Nephron (organoid): ENCODE measurements around the gene TAGLN2.
A peak's percentile ranks its signal among the peaks of the same experiment; 100 is the strongest.

Experiments used
- H3K27ac Mint-ChIP-seq, 3 experiments: 2 replicates each; pipeline ENCODE4 v1.8.0; 2020; ENCODE audit warnings: mixed read lengths in 3 of 3, mild to moderate bottlenecking in 2 of 3, moderate library complexity in 1 of 3
- H3K27me3 Mint-ChIP-seq: 2 replicates; pipeline ENCODE4 v1.8.0; 2021; ENCODE audit warnings: low read depth, mild to moderate bottlenecking, moderate library complexity, mixed read lengths
- H3K36me3 Mint-ChIP-seq: 2 replicates; pipeline ENCODE4 v1.8.0; 2020; ENCODE audit warnings: low read depth, mixed read lengths
- H3K4me1 Mint-ChIP-seq: 2 replicates; pipeline ENCODE4 v1.8.0; 2020; ENCODE audit warnings: mixed read lengths
- H3K4me3 Mint-ChIP-seq, 3 experiments: 2 replicates each; pipeline ENCODE4 v1.8.0; 2020; ENCODE audit warnings: mild to moderate bottlenecking in 3 of 3, mixed read lengths in 3 of 3, moderate library complexity in 2 of 3
- H3K9me3 Mint-ChIP-seq: 2 replicates; pipeline ENCODE4 v1.8.0; 2020; ENCODE audit warnings: mixed read lengths
- TF ChIP-seq, protein P1 (sequence below), 3 experiments: fragments of 200-600 bp; sonication (generic); IDR thresholded peaks; one replicate each; pipeline ENCODE4 v1.5.0; 2021; ENCODE audit warnings: antibody characterized with exemption in 3 of 3; ENCODE audit not compliant: unreplicated experiment in 3 of 3

TAGLN2 gene

DNA sequence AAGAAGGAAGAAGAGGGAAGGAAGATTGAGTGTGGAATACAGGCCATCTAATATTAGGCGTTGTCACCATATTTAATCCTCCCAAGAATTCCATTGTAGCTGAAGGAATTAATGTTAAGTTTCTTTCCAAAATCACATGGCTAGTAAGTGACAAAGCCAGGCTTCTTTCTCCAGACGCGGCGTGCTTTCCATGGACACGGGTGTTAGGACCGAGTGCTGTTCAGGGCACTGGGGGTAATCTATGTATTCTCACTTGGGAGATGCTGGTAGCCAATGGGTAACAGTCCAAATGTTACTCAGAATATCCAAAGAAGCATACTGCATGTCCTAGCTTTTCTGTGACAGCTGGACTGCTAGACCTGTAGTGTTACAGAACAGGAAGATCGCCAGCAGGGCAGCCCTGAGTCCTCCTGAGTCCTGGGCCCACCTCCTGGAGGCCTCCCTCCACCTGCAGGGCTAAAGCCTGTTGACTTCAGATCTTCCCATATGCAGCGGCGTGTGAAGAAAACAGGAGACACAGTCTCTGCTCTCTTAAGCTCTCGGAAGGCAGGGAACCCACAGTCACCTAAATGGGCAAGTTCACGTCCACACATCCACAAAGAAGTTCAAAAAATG, 14.8 kb upstream of the TAGLN2 start:
- Mint-ChIP-seq H3K27me3 (peaks cover 14% of the 10 kb centered on the region), H3K27ac (peak overlapping the region in 1 of 3 experiments; percentile 21), H3K4me1 (peaks cover 39% of the 10 kb centered on the region), H3K36me3 (peaks cover 16% of the 10 kb centered on the region), H3K4me3 (no peak overlapping the region), H3K9me3 (no peaks in the 10 kb centered on the region)
- TF ChIP-seq, protein P1, sequence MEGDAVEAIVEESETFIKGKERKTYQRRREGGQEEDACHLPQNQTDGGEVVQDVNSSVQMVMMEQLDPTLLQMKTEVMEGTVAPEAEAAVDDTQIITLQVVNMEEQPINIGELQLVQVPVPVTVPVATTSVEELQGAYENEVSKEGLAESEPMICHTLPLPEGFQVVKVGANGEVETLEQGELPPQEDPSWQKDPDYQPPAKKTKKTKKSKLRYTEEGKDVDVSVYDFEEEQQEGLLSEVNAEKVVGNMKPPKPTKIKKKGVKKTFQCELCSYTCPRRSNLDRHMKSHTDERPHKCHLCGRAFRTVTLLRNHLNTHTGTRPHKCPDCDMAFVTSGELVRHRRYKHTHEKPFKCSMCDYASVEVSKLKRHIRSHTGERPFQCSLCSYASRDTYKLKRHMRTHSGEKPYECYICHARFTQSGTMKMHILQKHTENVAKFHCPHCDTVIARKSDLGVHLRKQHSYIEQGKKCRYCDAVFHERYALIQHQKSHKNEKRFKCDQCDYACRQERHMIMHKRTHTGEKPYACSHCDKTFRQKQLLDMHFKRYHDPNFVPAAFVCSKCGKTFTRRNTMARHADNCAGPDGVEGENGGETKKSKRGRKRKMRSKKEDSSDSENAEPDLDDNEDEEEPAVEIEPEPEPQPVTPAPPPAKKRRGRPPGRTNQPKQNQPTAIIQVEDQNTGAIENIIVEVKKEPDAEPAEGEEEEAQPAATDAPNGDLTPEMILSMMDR (IDR thresholded peaks at IDR 0.05; ENCODE audit: unreplicated experiment in 3 of 3): no peak

DNA sequence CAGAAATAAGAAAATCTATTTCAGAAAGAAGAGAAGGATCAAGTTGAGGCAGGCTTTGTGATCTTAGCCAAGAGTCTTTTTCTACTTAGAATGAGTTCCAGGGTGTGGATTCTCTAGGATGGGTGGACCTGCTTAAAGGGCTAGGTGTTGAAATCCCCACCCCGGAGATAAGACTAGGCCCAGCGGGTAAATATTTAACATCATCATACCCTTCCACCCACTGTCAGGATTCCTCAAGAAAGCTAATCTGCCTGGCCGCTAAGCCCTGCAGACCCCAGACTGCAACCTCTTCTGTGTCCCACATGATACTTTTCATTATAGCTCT, 14.3 kb upstream of the TAGLN2 start:
- peaks cover 14% of the 10 kb centered on the region for H3K27me3 Mint-ChIP-seq
- peak overlapping the region in 1 of 3 experiments; percentile 21 for H3K27ac Mint-ChIP-seq
- TF ChIP-seq, protein P1 (IDR thresholded peaks at IDR 0.05; ENCODE audit: unreplicated experiment in 3 of 3): no peak

DNA sequence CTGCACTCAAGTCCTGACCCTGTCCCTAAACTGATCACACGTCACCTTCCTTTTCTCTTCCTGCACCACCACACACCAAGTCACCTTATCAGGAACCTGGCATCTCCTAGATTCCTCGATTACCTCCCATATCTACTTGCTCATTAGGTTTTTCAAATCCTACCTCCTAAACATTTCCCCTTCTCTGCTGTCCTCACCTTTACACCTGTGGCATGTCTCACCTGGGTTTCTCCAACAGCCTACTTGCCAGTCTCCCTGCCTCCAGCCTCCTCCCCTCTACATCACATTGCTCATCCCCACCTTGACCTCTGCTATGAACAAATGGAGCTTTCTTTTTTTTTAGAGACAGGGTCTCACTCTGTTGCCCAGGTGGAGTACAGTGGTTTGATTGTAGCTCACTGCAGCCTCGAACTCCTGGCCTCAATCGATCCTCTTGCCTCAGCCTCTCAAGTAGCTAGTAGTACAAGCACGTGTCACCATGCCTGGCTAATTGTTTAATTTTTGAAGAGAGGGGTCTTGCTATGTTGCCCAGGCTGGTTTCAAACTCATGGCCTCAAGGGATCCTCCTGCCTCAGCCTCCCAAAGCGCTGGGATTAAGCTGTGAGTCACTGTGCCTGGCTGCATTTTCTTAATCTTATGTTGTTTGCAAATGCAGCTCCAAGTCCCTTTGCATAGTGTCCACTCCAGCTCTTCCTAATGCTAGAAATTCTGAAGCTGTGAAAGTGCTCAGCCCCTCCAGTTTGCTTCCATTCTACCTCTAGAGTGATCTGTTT, 13.8 kb upstream of the TAGLN2 start:
- Mint-ChIP-seq H3K4me1 (peaks cover 32% of the 10 kb centered on the region), H3K27me3 (peaks cover 14% of the 10 kb centered on the region), H3K9me3 (no peaks in the 10 kb centered on the region), H3K4me3 (no peak overlapping the region), H3K27ac (peak overlapping the region in 2 of 3 experiments; percentile 20 to 21), H3K36me3 (peaks cover 20% of the 10 kb centered on the region)
- TF ChIP-seq, protein P1 (IDR thresholded peaks at IDR 0.05; ENCODE audit: unreplicated experiment in 3 of 3): no peak

More for the DNA sequence above, 14.3 kb upstream of the TAGLN2 start:
- no peak overlapping the region for H3K4me3 Mint-ChIP-seq
- no peaks in the 10 kb centered on the region for H3K9me3 Mint-ChIP-seq
- H3K4me1 Mint-ChIP-seq: peaks cover 34% of the 10 kb centered on the region
- H3K36me3 Mint-ChIP-seq: peaks cover 20% of the 10 kb centered on the region

DNA sequence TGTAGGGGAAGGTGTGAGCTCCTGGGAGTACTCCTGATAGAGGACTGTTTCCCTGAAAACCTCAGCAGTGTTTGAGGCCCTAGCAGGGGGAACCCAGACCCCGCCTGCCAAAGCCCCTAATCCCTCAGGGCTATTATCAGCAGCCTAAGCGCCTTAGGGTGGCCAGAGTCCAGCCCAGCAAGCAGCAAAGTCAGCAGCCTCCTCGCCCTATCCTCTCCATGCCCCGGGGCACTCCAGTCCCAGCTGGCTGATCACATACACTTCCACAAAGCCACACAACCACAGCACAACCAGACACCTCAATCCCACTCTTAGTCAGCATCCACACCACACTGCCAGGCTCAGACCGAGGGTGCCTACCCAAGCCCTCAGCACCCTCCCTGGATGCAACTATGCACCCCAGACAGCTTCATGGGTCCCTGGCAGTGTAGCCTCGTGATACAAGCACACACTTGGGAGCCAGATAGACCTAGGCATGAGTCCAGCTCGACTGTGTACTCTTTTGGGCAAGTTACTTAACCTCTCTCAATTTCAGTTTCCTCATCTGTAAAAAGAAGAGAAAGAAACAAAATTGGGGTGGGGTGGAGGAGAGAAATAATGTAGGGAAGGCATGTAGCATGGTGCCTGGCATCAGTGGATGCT, 13.0 kb upstream of the TAGLN2 start:
- Mint-ChIP-seq H3K4me1 (peaks cover 32% of the 10 kb centered on the region), H3K27ac (no peak overlapping the region), H3K9me3 (no peaks in the 10 kb centered on the region), H3K36me3 (peaks cover 25% of the 10 kb centered on the region), H3K4me3 (no peak overlapping the region), H3K27me3 (peaks cover 14% of the 10 kb centered on the region)
- TF ChIP-seq, protein P1 (IDR thresholded peaks at IDR 0.05; ENCODE audit: unreplicated experiment in 3 of 3): no peak

DNA sequence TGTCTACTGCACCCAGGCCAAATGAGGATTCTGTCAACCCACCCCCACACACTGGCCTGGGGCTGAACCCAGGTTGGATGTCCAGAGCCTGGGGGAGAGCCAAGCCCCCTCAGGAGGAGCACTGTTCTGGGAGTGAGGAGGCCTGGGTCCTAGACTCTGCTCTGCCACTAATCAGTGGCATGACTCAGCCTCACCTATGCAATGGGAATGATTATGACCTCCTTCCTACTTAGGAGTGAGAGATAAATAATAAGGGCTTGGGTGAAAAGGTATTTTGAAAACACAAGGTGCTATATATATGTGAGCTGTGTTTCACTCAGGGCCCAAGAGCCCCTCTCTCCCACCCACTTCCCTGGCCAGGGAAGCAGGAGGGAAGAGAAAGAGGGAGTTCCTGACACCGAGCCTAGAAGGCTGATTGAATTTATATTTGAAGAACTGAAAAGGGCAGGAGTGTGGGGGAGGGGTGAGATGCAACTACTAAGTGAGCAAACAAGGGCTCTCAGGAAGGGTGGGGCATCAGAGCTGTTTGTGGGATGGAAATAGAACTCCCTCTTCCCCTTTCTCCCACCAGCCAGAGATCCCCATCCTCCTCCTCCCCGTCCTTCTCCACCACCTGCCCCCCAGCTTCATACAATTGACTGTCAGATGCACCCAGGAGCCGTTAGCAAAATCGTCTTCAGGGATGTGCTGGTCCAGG, 11.9 kb upstream of the TAGLN2 start:
- no peak overlapping the region for H3K27ac Mint-ChIP-seq
- TF ChIP-seq, protein P1 (IDR thresholded peaks at IDR 0.05; ENCODE audit: unreplicated experiment in 3 of 3): no peak
- no peaks in the 10 kb centered on the region for H3K9me3 Mint-ChIP-seq
- H3K36me3 Mint-ChIP-seq: peaks cover 32% of the 10 kb centered on the region
- peaks cover 7% of the 10 kb centered on the region for H3K27me3 Mint-ChIP-seq
- H3K4me3 Mint-ChIP-seq: no peak overlapping the region
- H3K4me1 Mint-ChIP-seq: peaks cover 33% of the 10 kb centered on the region
